Nephron (organoid): Measurements from ENCODE around the gene ESPN.
"Not testable (repeated sequence)": the region's sequence is repeated elsewhere in the genome, so short reads cannot be mapped to it uniquely, and the experiment has no call there.

ENCODE experiments used
- H3K27ac Mint-ChIP-seq, 3 experiments: 2 replicates each; pipeline ENCODE4 v1.8.0; 2020; ENCODE audit warnings: mixed read lengths in 3 of 3, mild to moderate bottlenecking in 2 of 3, moderate library complexity in 1 of 3
- H3K27me3 Mint-ChIP-seq: 2 replicates; pipeline ENCODE4 v1.8.0; 2021; ENCODE audit warnings: low read depth, mild to moderate bottlenecking, moderate library complexity, mixed read lengths
- H3K36me3 Mint-ChIP-seq: 2 replicates; pipeline ENCODE4 v1.8.0; 2020; ENCODE audit warnings: low read depth, mixed read lengths
- H3K4me1 Mint-ChIP-seq: 2 replicates; pipeline ENCODE4 v1.8.0; 2020; ENCODE audit warnings: mixed read lengths
- H3K4me3 Mint-ChIP-seq, 3 experiments: 2 replicates each; pipeline ENCODE4 v1.8.0; 2020; ENCODE audit warnings: mild to moderate bottlenecking in 3 of 3, mixed read lengths in 3 of 3, moderate library complexity in 2 of 3
- H3K9me3 Mint-ChIP-seq: 2 replicates; pipeline ENCODE4 v1.8.0; 2020; ENCODE audit warnings: mixed read lengths
- TF ChIP-seq, protein P1 (sequence below), 3 experiments: fragments of 200-600 bp; sonication (generic); IDR thresholded peaks; one replicate each; pipeline ENCODE4 v1.5.0; 2021; ENCODE audit warnings: antibody characterized with exemption in 3 of 3; ENCODE audit not compliant: unreplicated experiment in 3 of 3

ESPN gene

DNA sequence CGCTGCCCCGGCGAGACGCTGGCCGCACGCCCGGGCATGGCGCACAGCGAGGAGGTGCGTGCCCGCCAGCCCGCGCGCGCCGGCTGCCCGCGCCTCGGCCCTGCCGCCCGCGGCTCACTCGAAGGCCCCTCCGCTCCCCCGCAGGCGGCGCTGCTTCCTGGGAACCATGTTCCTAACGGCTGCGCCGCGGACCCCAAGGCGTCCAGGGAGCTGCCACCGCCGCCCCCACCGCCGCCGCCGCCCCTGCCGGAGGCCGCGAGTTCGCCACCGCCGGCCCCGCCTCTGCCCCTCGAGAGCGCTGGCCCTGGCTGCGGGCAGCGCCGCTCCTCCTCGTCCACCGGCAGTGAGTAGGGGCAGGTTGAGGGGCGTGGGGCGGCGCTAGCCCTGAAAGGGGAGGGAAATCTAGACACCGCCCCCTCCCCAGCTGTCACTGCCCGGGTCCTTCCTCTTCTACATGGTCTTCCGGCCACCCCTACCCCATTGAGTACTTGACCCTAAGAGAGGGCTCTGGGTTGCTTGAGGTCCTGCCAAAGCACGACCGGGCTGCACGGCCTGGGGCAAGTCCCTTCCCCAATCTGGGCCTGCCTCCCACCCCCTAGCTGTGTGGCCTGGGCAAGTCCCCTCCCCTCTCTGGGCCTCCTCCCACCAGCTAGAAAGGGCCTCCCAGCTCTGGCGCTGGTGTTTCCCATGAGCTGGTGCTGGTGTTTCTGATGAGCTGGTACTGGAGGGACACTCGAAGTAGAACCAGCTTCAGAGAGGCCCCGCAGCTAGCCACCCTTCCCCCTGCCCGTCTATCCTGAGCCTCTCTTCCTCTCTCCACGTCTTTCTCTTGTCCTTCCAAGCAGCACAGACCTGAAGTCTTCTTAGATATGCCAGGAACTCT lies 24.4 kb downstream of the ESPN start:
- no peaks in the 10 kb centered on the region for H3K9me3 Mint-ChIP-seq
- H3K36me3 Mint-ChIP-seq = no peaks in the 10 kb centered on the region
- peaks cover 57% of the 10 kb centered on the region for H3K27me3 Mint-ChIP-seq
- H3K4me1 Mint-ChIP-seq = peaks cover 12% of the 10 kb centered on the region
- TF ChIP-seq, protein P1, sequence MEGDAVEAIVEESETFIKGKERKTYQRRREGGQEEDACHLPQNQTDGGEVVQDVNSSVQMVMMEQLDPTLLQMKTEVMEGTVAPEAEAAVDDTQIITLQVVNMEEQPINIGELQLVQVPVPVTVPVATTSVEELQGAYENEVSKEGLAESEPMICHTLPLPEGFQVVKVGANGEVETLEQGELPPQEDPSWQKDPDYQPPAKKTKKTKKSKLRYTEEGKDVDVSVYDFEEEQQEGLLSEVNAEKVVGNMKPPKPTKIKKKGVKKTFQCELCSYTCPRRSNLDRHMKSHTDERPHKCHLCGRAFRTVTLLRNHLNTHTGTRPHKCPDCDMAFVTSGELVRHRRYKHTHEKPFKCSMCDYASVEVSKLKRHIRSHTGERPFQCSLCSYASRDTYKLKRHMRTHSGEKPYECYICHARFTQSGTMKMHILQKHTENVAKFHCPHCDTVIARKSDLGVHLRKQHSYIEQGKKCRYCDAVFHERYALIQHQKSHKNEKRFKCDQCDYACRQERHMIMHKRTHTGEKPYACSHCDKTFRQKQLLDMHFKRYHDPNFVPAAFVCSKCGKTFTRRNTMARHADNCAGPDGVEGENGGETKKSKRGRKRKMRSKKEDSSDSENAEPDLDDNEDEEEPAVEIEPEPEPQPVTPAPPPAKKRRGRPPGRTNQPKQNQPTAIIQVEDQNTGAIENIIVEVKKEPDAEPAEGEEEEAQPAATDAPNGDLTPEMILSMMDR (IDR thresholded peaks at IDR 0.05; ENCODE audit: unreplicated experiment in 3 of 3) = no peak
- H3K4me3 Mint-ChIP-seq = peak overlapping the region; percentile 35 to 67 (median 46)
- no peak overlapping the region for H3K27ac Mint-ChIP-seq

DNA sequence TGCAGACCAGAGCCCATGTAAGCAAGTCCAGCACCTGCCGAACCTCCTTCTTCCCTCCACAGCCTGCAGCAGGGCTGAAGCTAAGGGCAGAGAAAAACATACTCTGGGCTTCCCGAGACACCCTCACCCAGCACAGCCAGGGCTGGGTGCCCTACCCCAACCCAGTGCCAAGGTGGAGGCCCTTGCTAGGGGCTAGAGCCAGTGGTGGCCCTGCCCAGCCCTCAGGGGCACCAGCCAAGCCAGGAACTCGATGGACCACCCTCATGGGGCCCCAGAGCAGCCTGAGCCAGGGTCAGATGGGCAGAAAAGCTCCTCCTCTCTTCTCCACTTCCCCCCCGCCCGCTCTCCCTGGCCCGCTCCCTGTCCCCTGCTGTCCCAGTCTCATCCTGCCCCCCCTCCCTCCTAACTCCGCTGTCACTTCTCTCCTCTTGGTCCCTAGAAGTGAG lies 25.5 kb downstream of the ESPN start:
- TF ChIP-seq, protein P1 (IDR thresholded peaks at IDR 0.05; ENCODE audit: unreplicated experiment in 3 of 3) = no peak
- Mint-ChIP-seq H3K9me3 (no peaks in the 10 kb centered on the region), H3K27me3 (peaks cover 48% of the 10 kb centered on the region), H3K4me1 (peaks cover 12% of the 10 kb centered on the region), H3K36me3 (no peaks in the 10 kb centered on the region), H3K4me3 (peak overlapping the region; percentile 35 to 67 (median 46)), H3K27ac (peak overlapping the region in 1 of 3 experiments; percentile 23)

DNA sequence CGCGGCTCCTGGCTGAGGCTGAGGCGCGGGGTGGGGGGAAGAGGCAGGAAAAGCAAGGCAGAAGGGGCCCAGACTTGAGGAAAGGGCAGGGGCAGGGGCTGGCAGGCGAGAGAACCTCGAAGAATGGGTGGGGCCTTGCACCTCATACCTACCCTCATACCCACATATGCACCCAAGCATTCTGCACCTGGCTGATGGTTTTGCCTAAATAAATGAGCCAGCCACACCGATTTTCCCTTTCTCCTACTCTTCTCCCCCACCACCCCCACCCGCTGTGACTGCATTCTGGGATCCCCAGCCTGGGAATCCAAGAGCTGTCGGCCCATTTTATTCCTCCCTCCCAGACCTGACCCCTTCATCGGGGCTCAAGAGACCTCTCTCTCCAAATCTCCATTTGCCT lies 25.9 kb downstream of the ESPN start:
- H3K27ac Mint-ChIP-seq = peak overlapping the region in 2 of 3 experiments; percentile 35 to 41
- H3K36me3 Mint-ChIP-seq, H3K9me3 Mint-ChIP-seq: not testable (repeated sequence)
- peaks cover 45% of the 10 kb centered on the region for H3K27me3 Mint-ChIP-seq
- H3K4me3 Mint-ChIP-seq = peak overlapping the region; percentile 28 to 42 (median 32)
- H3K4me1 Mint-ChIP-seq = peaks cover 12% of the 10 kb centered on the region

DNA sequence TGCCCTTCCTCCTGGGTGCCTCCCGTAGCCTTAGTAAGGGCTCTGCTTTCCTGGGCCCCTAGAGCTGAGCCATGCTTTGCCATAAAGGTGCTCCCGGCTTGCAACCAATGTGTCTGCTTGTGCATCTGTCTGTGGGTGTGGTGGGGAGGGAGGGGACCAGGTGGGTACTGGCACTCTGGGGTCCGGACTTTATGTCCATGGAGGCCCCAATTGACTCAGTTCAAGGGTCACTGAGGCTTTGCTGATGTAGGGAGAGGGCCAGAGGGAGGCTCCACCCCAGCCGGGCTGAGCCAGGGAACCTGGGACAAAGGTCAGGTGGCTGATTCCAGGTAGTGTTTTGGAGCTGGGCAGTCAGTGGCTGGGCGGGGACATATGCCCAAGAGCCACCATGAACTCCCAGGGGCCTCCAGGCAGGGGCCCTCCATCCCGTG lies 26.4 kb downstream of the ESPN start:
- no peaks in the 10 kb centered on the region for H3K9me3 Mint-ChIP-seq
- peaks cover 12% of the 10 kb centered on the region for H3K4me1 Mint-ChIP-seq
- peak overlapping the region in 2 of 3 experiments; percentile 35 to 41 for H3K27ac Mint-ChIP-seq
- H3K27me3 Mint-ChIP-seq = peaks cover 41% of the 10 kb centered on the region
- peak overlapping the region; percentile 28 to 42 (median 32) for H3K4me3 Mint-ChIP-seq
- H3K36me3 Mint-ChIP-seq = no peaks in the 10 kb centered on the region
- TF ChIP-seq, protein P1 (IDR thresholded peaks at IDR 0.05; ENCODE audit: unreplicated experiment in 3 of 3) = no peak

DNA sequence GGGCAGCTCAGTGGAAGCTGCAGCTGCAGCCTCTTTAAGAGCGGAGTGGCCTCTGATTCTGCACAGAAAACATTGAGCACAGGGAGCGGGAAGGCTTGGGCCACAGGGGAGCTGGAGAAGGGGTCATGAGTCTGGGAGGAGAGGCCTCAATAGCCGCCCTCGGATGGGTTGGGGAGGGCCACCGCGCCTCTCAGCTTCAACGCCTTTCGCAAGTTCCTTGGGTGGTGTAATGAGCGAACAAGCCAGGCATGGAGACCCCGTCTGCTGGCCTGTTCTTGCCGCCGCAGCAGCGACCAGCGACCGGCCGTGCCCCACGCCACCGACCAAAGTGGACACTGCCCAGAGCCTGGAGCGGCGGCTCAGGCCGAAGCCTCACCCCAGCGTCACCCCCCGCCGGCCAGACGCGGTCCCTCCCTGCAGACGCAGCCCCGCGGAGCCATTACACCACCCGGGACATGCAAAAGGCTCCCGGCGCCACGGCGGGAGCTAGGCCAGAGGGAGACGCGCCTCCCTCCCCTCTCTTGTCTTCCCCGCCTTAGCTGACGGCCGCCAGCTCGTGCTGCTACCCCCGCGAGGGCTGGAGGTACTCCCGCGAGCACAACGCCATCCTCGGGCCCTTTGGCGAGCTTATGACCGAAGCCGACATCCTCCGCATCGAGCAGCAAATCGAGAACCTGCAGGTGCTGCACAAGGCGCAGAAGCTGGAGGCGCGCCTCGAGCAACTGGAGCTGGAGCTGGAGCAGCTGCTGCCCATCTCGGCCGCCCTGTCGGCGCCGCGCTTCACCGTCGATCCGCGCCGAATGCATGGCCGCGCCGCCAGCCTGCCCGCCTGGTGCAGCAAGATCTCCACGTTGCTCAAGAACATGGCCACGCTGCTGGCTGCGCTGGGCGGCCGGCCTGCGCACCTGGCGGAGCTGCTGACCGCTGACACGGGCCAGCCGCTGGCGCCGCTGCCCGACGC lies 29.6 kb downstream of the ESPN start:
- Mint-ChIP-seq H3K27me3 (peaks cover 27% of the 10 kb centered on the region), H3K4me1 (peaks cover 12% of the 10 kb centered on the region)
- H3K27ac Mint-ChIP-seq = not testable (repeated sequence)

DNA sequence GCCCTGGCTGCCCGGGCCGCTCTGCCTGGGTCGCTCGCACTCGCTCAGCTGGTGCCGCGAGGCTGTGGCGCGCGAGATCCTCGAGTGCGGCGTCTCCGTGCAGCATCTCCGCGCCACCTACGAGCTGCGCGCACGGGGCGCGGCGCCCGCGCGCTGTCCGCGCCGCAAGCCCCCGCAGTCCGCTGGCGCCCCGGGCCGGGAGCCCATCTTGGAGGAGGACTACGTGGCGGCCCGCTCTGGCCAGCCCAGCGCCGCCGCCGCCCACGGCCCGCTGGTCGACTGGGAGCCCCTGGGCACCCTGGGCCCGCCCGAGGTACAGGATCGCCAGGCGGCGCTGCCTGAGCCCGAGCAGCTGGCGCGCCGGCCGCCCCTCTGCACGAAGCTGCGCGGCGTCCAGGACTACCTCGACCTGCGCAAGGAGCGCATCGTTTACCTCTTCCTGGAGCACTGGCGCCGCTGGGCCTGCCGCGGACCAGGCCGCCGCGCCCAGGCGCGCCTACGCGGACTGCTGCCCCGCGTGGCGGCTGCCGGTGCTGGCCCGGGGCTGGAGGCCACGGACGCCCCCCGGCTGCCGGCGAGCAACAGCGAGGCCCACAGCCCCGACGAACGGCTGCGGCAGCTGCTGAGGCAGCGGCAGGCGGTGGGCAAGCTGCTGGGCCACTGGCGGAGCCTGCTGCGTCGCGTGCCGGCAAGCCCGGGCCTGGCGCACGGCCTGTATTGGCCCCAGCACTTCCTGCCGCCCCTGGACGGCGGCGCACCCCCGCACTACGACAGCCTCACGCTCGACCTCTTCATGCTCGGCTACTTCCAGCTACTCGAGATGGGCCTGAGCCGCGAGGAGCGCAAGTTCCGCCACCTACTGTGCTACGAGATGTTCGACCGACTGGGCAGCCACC lies 30.5 kb downstream of the ESPN start:
- H3K36me3 Mint-ChIP-seq = no peaks in the 10 kb centered on the region

More for the DNA sequence above, 29.6 kb downstream of the ESPN start:
- not testable (repeated sequence) for H3K4me3 Mint-ChIP-seq, H3K9me3 Mint-ChIP-seq, H3K36me3 Mint-ChIP-seq

DNA sequence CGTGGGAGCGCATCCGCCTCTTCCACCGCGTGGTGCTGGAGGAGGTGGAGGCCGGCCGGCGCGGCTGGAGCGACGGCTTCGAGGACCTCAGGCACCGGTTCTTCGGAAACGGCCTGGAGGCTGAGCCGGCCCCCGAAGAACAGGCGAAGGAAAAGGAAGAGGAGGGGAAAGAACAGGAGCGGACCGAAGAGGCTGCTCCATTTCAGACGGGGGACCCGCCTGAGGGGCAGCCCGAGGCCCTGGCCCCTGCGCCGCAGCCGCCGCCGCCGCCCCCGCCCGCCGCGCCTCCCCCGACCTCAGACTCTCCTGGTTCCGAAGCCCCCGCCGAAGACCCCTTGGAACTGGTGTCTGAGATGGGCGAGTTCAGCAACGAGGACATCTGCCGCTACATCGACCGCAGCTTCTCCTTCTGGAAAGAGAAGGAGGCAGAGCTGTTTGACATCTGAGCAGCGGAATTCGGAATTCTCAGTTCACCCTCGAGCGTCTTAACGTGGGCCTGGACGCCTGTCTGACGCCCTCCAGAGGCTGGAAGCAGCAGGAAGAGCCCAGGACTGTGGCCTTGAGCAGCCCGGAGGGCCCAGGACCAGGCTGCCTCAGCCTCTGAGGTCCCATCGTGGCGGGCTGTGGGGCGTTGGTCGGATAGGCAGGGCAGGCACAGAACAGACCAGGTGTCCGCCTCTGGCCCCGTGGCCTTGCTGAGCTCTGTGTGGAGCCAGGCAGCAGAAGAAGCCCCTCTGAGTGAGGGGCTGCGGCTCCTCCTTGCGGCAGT lies 31.4 kb downstream of the ESPN start:
- not testable (repeated sequence) for H3K27ac Mint-ChIP-seq, H3K27me3 Mint-ChIP-seq, H3K9me3 Mint-ChIP-seq, H3K36me3 Mint-ChIP-seq, H3K4me1 Mint-ChIP-seq, H3K4me3 Mint-ChIP-seq

More for the DNA sequence above, 30.5 kb downstream of the ESPN start:
- H3K27ac Mint-ChIP-seq = no peak overlapping the region
- H3K4me3 Mint-ChIP-seq = no peak overlapping the region
- peaks cover 17% of the 10 kb centered on the region for H3K27me3 Mint-ChIP-seq
- peaks cover 10% of the 10 kb centered on the region for H3K4me1 Mint-ChIP-seq
- TF ChIP-seq, protein P1 (IDR thresholded peaks at IDR 0.05; ENCODE audit: unreplicated experiment in 3 of 3) = no peak
- no peaks in the 10 kb centered on the region for H3K9me3 Mint-ChIP-seq
